CD4-positive, CD25-positive, alpha-beta regulatory T cell (primary cell): ENCODE measurements around the gene UBE2L5. TPM values are rescaled to one million over a fixed set of nuclear protein-coding genes. Genes with fewer than 3 reads are reported as not detected.

Source experiments
- ATAC-seq, 2 donors: fragments of 150-1000 bp; cut with Tn5 transposase; one replicate each; pipeline ENCODE4 v1.10.0; 2021; ENCODE audit warnings: low read depth in 2 of 2, moderate number of reproducible peaks in 2 of 2, moderate library complexity in 1 of 2
- DNase-seq, 3 donors: peaks; one replicate each; pipeline versions ENCODE4 v3.0.0 to v3.0.0-alpha.2; 2012 to 2022; ENCODE audit warnings: mixed read lengths in 1 of 3
- H3K27ac ChIP-seq: one replicate; pipeline ENCODE4 v1.7.0; 2013; ENCODE audit warnings: mild to moderate bottlenecking, low read length; ENCODE audit not compliant: insufficient read depth, poor library complexity, severe bottlenecking
- H3K27me3 ChIP-seq: one replicate; pipeline ENCODE4 v1.7.0; 2013; ENCODE audit warnings: low read length; ENCODE audit not compliant: control insufficient read depth, insufficient read depth
- H3K36me3 ChIP-seq: one replicate; pipeline ENCODE4 v1.7.0; 2013; ENCODE audit warnings: mild to moderate bottlenecking, low read length, moderate library complexity; ENCODE audit not compliant: control insufficient read depth, insufficient read depth
- H3K4me1 ChIP-seq: 2 replicates; pipeline ENCODE4 v1.7.0; 2013; ENCODE audit warnings: mild to moderate bottlenecking, low read length; ENCODE audit not compliant: insufficient read depth, control insufficient read depth, poor library complexity, severe bottlenecking
- H3K4me3 ChIP-seq: one replicate; pipeline ENCODE4 v1.7.0; 2013; ENCODE audit warnings: low read depth, mild to moderate bottlenecking, low read length, moderate library complexity
- H3K9me3 ChIP-seq, 2 experiments: 1 replicate in 1 of 2; 2 replicates in 1 of 2; pipeline ENCODE4 v1.7.0; 2013; ENCODE audit warnings: low read length in 2 of 2, mild to moderate bottlenecking in 1 of 2, moderate library complexity in 1 of 2; ENCODE audit not compliant: control insufficient read depth in 2 of 2
- H3K27ac Mint-ChIP-seq, 3 donors: one replicate each; pipeline ENCODE4 v1.8.0; 2020 to 2022; ENCODE audit warnings: mild to moderate bottlenecking in 3 of 3, mixed read lengths in 3 of 3, moderate library complexity in 2 of 3
- H3K27me3 Mint-ChIP-seq: one replicate; pipeline ENCODE4 v1.8.0; 2022; ENCODE audit warnings: mild to moderate bottlenecking, mixed read lengths
- H3K36me3 Mint-ChIP-seq: one replicate; pipeline ENCODE4 v1.8.0; 2020; ENCODE audit warnings: mixed read lengths
- H3K4me1 Mint-ChIP-seq, 4 donors: one replicate each; pipeline ENCODE4 v1.8.0; 2020 to 2022; ENCODE audit warnings: mixed read lengths in 4 of 4, mild to moderate bottlenecking in 1 of 4
- H3K4me3 Mint-ChIP-seq, 4 donors: one replicate each; pipeline ENCODE4 v1.8.0; 2020 to 2022; ENCODE audit warnings: mild to moderate bottlenecking in 4 of 4, mixed read lengths in 4 of 4, moderate library complexity in 3 of 4
- H3K9me3 Mint-ChIP-seq, 7 donors: one replicate each; pipeline ENCODE4 v1.8.0; 2020 to 2022; ENCODE audit warnings: mixed read lengths in 7 of 7, mild to moderate bottlenecking in 3 of 7, moderate library complexity in 2 of 7
- polyA plus RNA-seq, 4 donors: library from polyadenylated mRNA; unstranded; fragments of 300-500 nt; fragmentation: Illumina TruSeq; gene quantifications; one replicate each; pipeline ENCODE4 v1.2.3, GENCODE V29; 2021
- total RNA-seq: library from RNA; stranded (reverse); gene quantifications from one replicate; pipeline ENCODE4 v1.2.3, GENCODE V29; 2022

The UBE2L5 gene
- total and polyA plus RNA-seq, 5 donors from 2014 or later = not detected

GRCh38 chr13:30396434-30397075 lies 25.7 kb upstream of the UBE2L5 start:
- Mint-ChIP-seq H3K4me3 (peak overlapping the region; percentile 29 to 86 (median 50)), H3K4me1 (peaks cover 18 to 46% (median 32%) of the 10 kb centered on the region in 4 donors), H3K27ac (peak overlapping the region; percentile 18 to 89 (median 60)), H3K36me3 (no peaks in the 10 kb centered on the region), H3K27me3 (peaks cover 4% of the 10 kb centered on the region), H3K9me3 (peaks cover 0 to 1% (median 0%) of the 10 kb centered on the region in 7 donors)
- DNase-seq (peak in 2 of 3 donors; percentile 40 to 55), ATAC-seq (peak; percentile 60 to 61)
- H3K4me1 ChIP-seq = peaks cover 23% of the 10 kb centered on the region
- no peak overlapping the region for H3K27ac ChIP-seq
- peak overlapping the region; percentile 88 for H3K4me3 ChIP-seq
- H3K9me3 ChIP-seq = no peaks in the 10 kb centered on the region
- no peaks in the 10 kb centered on the region for H3K36me3 ChIP-seq
- H3K27me3 ChIP-seq = no peaks in the 10 kb centered on the region

GRCh38 chr13:30398601-30399072 lies 23.7 kb upstream of the UBE2L5 start:
- peaks cover 0 to 2% (median 0%) of the 10 kb centered on the region in 7 donors for H3K9me3 Mint-ChIP-seq
- Histone ChIP-seq H3K27me3 (no peaks in the 10 kb centered on the region), H3K4me1 (peaks cover 23% of the 10 kb centered on the region), H3K4me3 (no peak overlapping the region), H3K27ac (no peak overlapping the region), H3K9me3 (no peaks in the 10 kb centered on the region), H3K36me3 (no peaks in the 10 kb centered on the region)
- no peak overlapping the region for H3K4me3 Mint-ChIP-seq
- H3K27ac Mint-ChIP-seq = peak overlapping the region in 1 of 3 donors; percentile 58
- no peaks in the 10 kb centered on the region for H3K36me3 Mint-ChIP-seq
- DNase-seq (no peak), ATAC-seq (no peak)
- peaks cover 18 to 30% (median 25%) of the 10 kb centered on the region in 4 donors for H3K4me1 Mint-ChIP-seq
- H3K27me3 Mint-ChIP-seq = peaks cover 4% of the 10 kb centered on the region

- Mint-ChIP-seq H3K27ac (no peak overlapping the region), H3K4me1 (peaks cover 12 to 19% (median 15%) of the 10 kb centered on the region in 4 donors), H3K9me3 (peaks cover 0 to 2% (median 0%) of the 10 kb centered on the region in 7 donors), H3K27me3 (no peaks in the 10 kb centered on the region), H3K36me3 (no peaks in the 10 kb centered on the region), H3K4me3 (no peak overlapping the region)
- Histone ChIP-seq H3K9me3 (no peaks in the 10 kb centered on the region), H3K4me1 (peaks cover 11% of the 10 kb centered on the region), H3K4me3 (no peak overlapping the region), H3K27me3 (no peaks in the 10 kb centered on the region), H3K27ac (no peak overlapping the region), H3K36me3 (no peaks in the 10 kb centered on the region)
- ATAC-seq (no peak), DNase-seq (no peak)
Observed at GRCh38 chr13:30400376-30400775, 21.9 kb upstream of the UBE2L5 start.

- peaks cover 5 to 10% (median 7%) of the 10 kb centered on the region in 4 donors for H3K4me1 Mint-ChIP-seq
Observed at GRCh38 chr13:30401347-30401746, 20.9 kb upstream of the UBE2L5 start.

GRCh38 chr13:30403456-30403855 lies 18.8 kb upstream of the UBE2L5 start:
- no peaks in the 10 kb centered on the region for H3K36me3 ChIP-seq
- Mint-ChIP-seq H3K4me3 (no peak overlapping the region), H3K27me3 (no peaks in the 10 kb centered on the region), H3K36me3 (no peaks in the 10 kb centered on the region), H3K9me3 (peaks cover 0 to 2% (median 0%) of the 10 kb centered on the region in 7 donors), H3K27ac (no peak overlapping the region), H3K4me1 (peaks cover 0 to 11% (median 8%) of the 10 kb centered on the region in 4 donors)
- no peak overlapping the region for H3K4me3 ChIP-seq
- peaks cover 5% of the 10 kb centered on the region for H3K4me1 ChIP-seq
- no peaks in the 10 kb centered on the region for H3K9me3 ChIP-seq
- ATAC-seq = no peak
- no peak for DNase-seq
- H3K27me3 ChIP-seq = no peaks in the 10 kb centered on the region
- no peak overlapping the region for H3K27ac ChIP-seq

More at GRCh38 chr13:30401347-30401746, 20.9 kb upstream of the UBE2L5 start:
- peaks cover 0 to 2% (median 0%) of the 10 kb centered on the region in 7 donors for H3K9me3 Mint-ChIP-seq
- no peaks in the 10 kb centered on the region for H3K36me3 Mint-ChIP-seq
- H3K27ac ChIP-seq = no peak overlapping the region
- no peaks in the 10 kb centered on the region for H3K27me3 ChIP-seq
- H3K27me3 Mint-ChIP-seq = no peaks in the 10 kb centered on the region
- H3K4me1 ChIP-seq = peaks cover 2% of the 10 kb centered on the region
- no peaks in the 10 kb centered on the region for H3K9me3 ChIP-seq
- no peak for ATAC-seq
- H3K4me3 Mint-ChIP-seq = no peak overlapping the region
- no peak overlapping the region for H3K4me3 ChIP-seq
- H3K27ac Mint-ChIP-seq = no peak overlapping the region
- DNase-seq = no peak
- H3K36me3 ChIP-seq = no peaks in the 10 kb centered on the region

GRCh38 chr13:30404207-30404606 lies 18.1 kb upstream of the UBE2L5 start:
- peaks cover 11% of the 10 kb centered on the region for H3K4me1 ChIP-seq
- H3K27me3 ChIP-seq = no peaks in the 10 kb centered on the region
- peaks cover 0 to 2% (median 0%) of the 10 kb centered on the region in 7 donors for H3K9me3 Mint-ChIP-seq
- no peak for ATAC-seq
- H3K27ac Mint-ChIP-seq = no peak overlapping the region
- H3K4me1 Mint-ChIP-seq = peaks cover 0 to 18% (median 10%) of the 10 kb centered on the region in 4 donors
- no peak overlapping the region for H3K27ac ChIP-seq
- H3K4me3 ChIP-seq = no peak overlapping the region
- no peaks in the 10 kb centered on the region for H3K36me3 Mint-ChIP-seq
- H3K9me3 ChIP-seq = no peaks in the 10 kb centered on the region
- no peak overlapping the region for H3K4me3 Mint-ChIP-seq
- no peak for DNase-seq
- H3K36me3 ChIP-seq = no peaks in the 10 kb centered on the region
- no peaks in the 10 kb centered on the region for H3K27me3 Mint-ChIP-seq

- Histone ChIP-seq H3K27ac (no peak overlapping the region), H3K4me1 (peaks cover 11% of the 10 kb centered on the region), H3K9me3 (no peaks in the 10 kb centered on the region), H3K27me3 (no peaks in the 10 kb centered on the region), H3K4me3 (no peak overlapping the region), H3K36me3 (no peaks in the 10 kb centered on the region)
- peaks cover 0 to 2% (median 0%) of the 10 kb centered on the region in 7 donors for H3K9me3 Mint-ChIP-seq
- ATAC-seq (no peak), DNase-seq (no peak)
- no peaks in the 10 kb centered on the region for H3K36me3 Mint-ChIP-seq
- peak overlapping the region in 2 of 3 donors; percentile 56 to 63 for H3K27ac Mint-ChIP-seq
- peak overlapping the region in 1 of 4 donors; percentile 49 for H3K4me3 Mint-ChIP-seq
- no peaks in the 10 kb centered on the region for H3K27me3 Mint-ChIP-seq
- peaks cover 4 to 33% (median 19%) of the 10 kb centered on the region in 4 donors for H3K4me1 Mint-ChIP-seq
Observed at GRCh38 chr13:30406779-30407416, 15.4 kb upstream of the UBE2L5 start.
